Liver (tissue), 9 donors: Measurements from ENCODE around the gene PPP2R2C. TPM values are rescaled to one million over a fixed set of nuclear protein-coding genes. Genes with fewer than 3 reads are reported as not detected.

ENCODE experiments used
- DNase-seq: peaks from one replicate; pipeline ENCODE4 v3.0.0-alpha.2; 2017; ENCODE audit warnings: low spot score
- H3K27ac ChIP-seq, 2 donors: one replicate each; pipeline ENCODE4 v1.7.0; 2013; ENCODE audit warnings: inconsistent platforms in 2 of 2, low read length in 2 of 2, control low read depth in 1 of 2, low read depth in 1 of 2, mild to moderate bottlenecking in 1 of 2
- H3K27me3 ChIP-seq, 4 donors: one replicate each; pipeline versions ENCODE4 v1.6.1 to v1.7.0; 2013; ENCODE audit warnings: low read length in 3 of 4, inconsistent platforms in 1 of 4, mild to moderate bottlenecking in 1 of 4, moderate library complexity in 1 of 4; ENCODE audit not compliant: control insufficient read depth in 4 of 4, insufficient read depth in 4 of 4
- H3K36me3 ChIP-seq, 4 donors: one replicate each; pipeline versions ENCODE4 v1.6.1 to v1.7.0; 2013; ENCODE audit warnings: low read length in 3 of 4, mild to moderate bottlenecking in 3 of 4, low read depth in 1 of 4, moderate library complexity in 1 of 4; ENCODE audit not compliant: control insufficient read depth in 4 of 4, insufficient read depth in 3 of 4
- H3K4me1 ChIP-seq, 4 donors: one replicate each; pipeline versions ENCODE4 v1.6.1 to v1.7.0; 2013; ENCODE audit warnings: low read length in 3 of 4, mild to moderate bottlenecking in 3 of 4, moderate library complexity in 1 of 4; ENCODE audit not compliant: control insufficient read depth in 4 of 4, insufficient read depth in 4 of 4
- H3K4me3 ChIP-seq, 3 donors: one replicate each; pipeline versions ENCODE4 v1.6.1 to v1.7.0; 2013; ENCODE audit warnings: low read length in 3 of 3, control low read depth in 1 of 3, low read depth in 1 of 3, mild to moderate bottlenecking in 1 of 3
- H3K9ac ChIP-seq, 2 donors: one replicate each; pipeline ENCODE4 v1.7.0; 2013; ENCODE audit warnings: low read length in 2 of 2, mild to moderate bottlenecking in 2 of 2, moderate library complexity in 2 of 2, control low read depth in 1 of 2, low read depth in 1 of 2
- H3K9me3 ChIP-seq, 4 donors: one replicate each; pipeline versions ENCODE4 v1.6.1 to v1.7.0; 2013; ENCODE audit warnings: low read length in 3 of 4; ENCODE audit not compliant: control insufficient read depth in 4 of 4
- ATF3 ChIP-seq: IDR thresholded peaks from 2 replicates; pipeline ENCODE4 v1.6.1; 2016; ENCODE audit warnings: antibody characterized with exemption
- CTCF ChIP-seq: fragments of 150-350 bp; IDR thresholded peaks from 2 replicates; pipeline ENCODE4 v1.5.1; 2017; ENCODE audit warnings: improper control_type of control experiment, low read depth, low read length; ENCODE audit not compliant: missing input control
- EGR1 ChIP-seq, 2 donors: IDR thresholded peaks; 2 replicates each; pipeline ENCODE4 v1.6.1; 2016 to 2018; ENCODE audit warnings: antibody characterized with exemption in 2 of 2, low read depth in 2 of 2
- FOXA1 ChIP-seq: IDR thresholded peaks from 2 replicates; pipeline ENCODE4 v1.6.1; 2016; ENCODE audit warnings: antibody characterized with exemption
- FOXA2 ChIP-seq: IDR thresholded peaks from 2 replicates; pipeline ENCODE4 v1.6.1; 2016; ENCODE audit warnings: antibody characterized with exemption
- GABPA ChIP-seq, 2 donors: IDR thresholded peaks in 1 of 2; conservative IDR thresholded peaks in 1 of 2; 2 replicates each; pipeline ENCODE4 v1.6.1; 2016; ENCODE audit warnings: antibody characterized with exemption in 2 of 2, mild to moderate bottlenecking in 1 of 2, moderate library complexity in 1 of 2
- HNF4G ChIP-seq: IDR thresholded peaks from 2 replicates; pipeline ENCODE4 v1.6.1; 2016; ENCODE audit warnings: antibody characterized with exemption
- MAX ChIP-seq: IDR thresholded peaks from 2 replicates; pipeline ENCODE4 v1.6.1; 2016; ENCODE audit warnings: antibody characterized with exemption
- NR2F2 ChIP-seq: IDR thresholded peaks from 2 replicates; pipeline ENCODE4 v1.6.1; 2016; ENCODE audit warnings: antibody characterized with exemption
- RAD21 ChIP-seq, 2 donors: IDR thresholded peaks; 2 replicates each; pipeline ENCODE4 v1.6.1; 2016; ENCODE audit warnings: antibody characterized with exemption in 2 of 2, mild to moderate bottlenecking in 2 of 2
- REST ChIP-seq: IDR thresholded peaks from 2 replicates; pipeline ENCODE4 v1.6.1; 2016; ENCODE audit warnings: antibody characterized with exemption, mild to moderate bottlenecking
- RXRA ChIP-seq, 2 donors: IDR thresholded peaks; 2 replicates each; pipeline ENCODE4 v1.6.1; 2017 to 2018; ENCODE audit warnings: antibody characterized with exemption in 2 of 2, mild to moderate bottlenecking in 1 of 2
- SP1 ChIP-seq: IDR thresholded peaks from 2 replicates; pipeline ENCODE4 v1.6.1; 2018; ENCODE audit warnings: antibody characterized with exemption, mild to moderate bottlenecking
- TAF1 ChIP-seq: conservative IDR thresholded peaks from 2 replicates; pipeline ENCODE4 v1.6.1; 2016; ENCODE audit warnings: antibody characterized with exemption, mild to moderate bottlenecking
- YY1 ChIP-seq: IDR thresholded peaks from 2 replicates; pipeline ENCODE4 v1.6.1; 2016; ENCODE audit warnings: antibody characterized with exemption, mild to moderate bottlenecking
- ZBTB33 ChIP-seq: IDR thresholded peaks from 2 replicates; pipeline ENCODE4 v1.6.1; 2016; ENCODE audit warnings: antibody characterized with exemption
- WGBS: extraction: QIAGEN DNeasy Blood & Tissue Kit; methylation state at CpG from one replicate; pipeline ENCODE4 v1.1.7; 2013; 5-methylcytosine and 5-hydroxymethylcytosine counted together
- polyA plus RNA-seq, 2 donors: library from polyadenylated mRNA; stranded (reverse) in 1 of 2; unstranded in 1 of 2; fragments of 200-250 nt in 1 of 2; fragments of >200 nt in 1 of 2; fragmentation: Nextera tagmentation in 1 of 2; extraction: Ambion mirVana in 1 of 2; gene quantifications; one replicate each; pipeline versions ENCODE4 v1.2.1 to v1.2.3, GENCODE V29; 2013 to 2015
- total RNA-seq, 2 donors: library from RNA; depleted of rRNA; stranded (reverse); fragments of >200 nt; gene quantifications; one replicate each; pipeline ENCODE4 v1.2.3, GENCODE V29; 2014
- donor health status: healthy.
- donor health status: healthy.
- donor health status: healthy.
- donor health status: healthy.
- donor health status: healthy.

Gene PPP2R2C
- total and polyA plus RNA-seq, 4 donors, result under 0.01 to 0.01 TPM; not detected in 2

GRCh38 chr4:6452116-6452896 is 20.1 kb downstream of the PPP2R2C start:
- Histone ChIP-seq H3K9me3 (no peaks in the 10 kb centered on the region), H3K27ac (no peak overlapping the region), H3K36me3 (no peaks in the 10 kb centered on the region), H3K9ac (no peak overlapping the region), H3K4me1 (no peaks in the 10 kb centered on the region), H3K4me3 (no peak overlapping the region), H3K27me3 (peaks cover 0 to 8% (median 1%) of the 10 kb centered on the region in 4 donors)
- DNase-seq, result no peak
- 72% methylated on average over 11 of the region's 11 CpGs for WGBS
- TF ChIP-seq HNF4G, result no peak
- no peak for TF ChIP-seq EGR1 (IDR thresholded peaks at IDR 0.05; ENCODE audit: low read depth in 2 of 2)
- TF ChIP-seq REST, result no peak
- TF ChIP-seq RXRA (IDR thresholded peaks at IDR 0.05), result no peak
- TF ChIP-seq NR2F2, result no peak
- TF ChIP-seq ZBTB33, result no peak
- TF ChIP-seq MAX, result no peak
- TF ChIP-seq FOXA2, result no peak
- TF ChIP-seq RAD21 (IDR thresholded peaks at IDR 0.05), result no peak
- TF ChIP-seq ATF3, result no peak
- no peak for TF ChIP-seq SP1
- TF ChIP-seq CTCF, result no peak
- no peak for TF ChIP-seq TAF1
- TF ChIP-seq FOXA1, result no peak
- no peak for TF ChIP-seq YY1
- no peak for TF ChIP-seq GABPA (IDR thresholded peaks at IDR 0.05 in 1 of 2, conservative IDR thresholded peaks at IDR 0.05 in 1 of 2)
